Gastrocnemius medialis (tissue), 4 donors: ENCODE measurements around the gene AQP6.

Experiments
- POLR2A ChIP-seq, 2 donors: fragments of 450-650 bp; IDR thresholded peaks; one replicate each; pipeline ENCODE4 v1.6.1; 2017; ENCODE audit warnings: antibody characterized with exemption in 2 of 2, mild to moderate bottlenecking in 2 of 2, moderate library complexity in 2 of 2
- TF ChIP-seq, protein P1 (sequence below), 5 experiments: fragments of 450-650 bp in 3 of 5; fragments of 200-600 bp in 2 of 5; sonication (generic) in 2 of 5; IDR thresholded peaks in 4 of 5; conservative IDR thresholded peaks in 1 of 5; 1 replicate in 4 of 5; 2 replicates in 1 of 5; pipeline ENCODE4 v1.5.1; 2016 to 2019; ENCODE audit warnings: antibody characterized with exemption in 5 of 5, mild to moderate bottlenecking in 3 of 5, moderate library complexity in 3 of 5

DNA sequence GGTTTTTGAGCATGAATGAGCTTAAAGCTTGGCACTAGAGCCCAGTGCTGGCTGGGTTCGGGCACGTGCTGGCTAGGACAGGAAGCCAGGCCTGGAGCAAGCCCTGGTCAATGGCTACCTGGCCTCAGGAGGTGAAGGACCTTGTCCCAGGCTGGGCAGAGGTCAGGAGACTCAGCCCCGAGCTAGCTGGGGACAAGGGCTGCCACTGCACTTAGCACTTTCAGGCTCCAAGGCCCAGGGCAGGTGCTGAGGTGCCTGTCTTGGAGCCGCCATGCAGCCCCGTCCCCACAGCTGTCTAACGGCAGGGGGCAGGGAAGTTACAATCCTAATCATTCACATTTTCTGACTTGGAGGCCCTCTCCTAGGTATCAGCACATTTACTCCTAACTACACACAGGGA, 4.3 kb upstream of the AQP6 start:
- TF ChIP-seq POLR2A (IDR thresholded peaks at IDR 0.05) = no peak
- TF ChIP-seq, protein P1, sequence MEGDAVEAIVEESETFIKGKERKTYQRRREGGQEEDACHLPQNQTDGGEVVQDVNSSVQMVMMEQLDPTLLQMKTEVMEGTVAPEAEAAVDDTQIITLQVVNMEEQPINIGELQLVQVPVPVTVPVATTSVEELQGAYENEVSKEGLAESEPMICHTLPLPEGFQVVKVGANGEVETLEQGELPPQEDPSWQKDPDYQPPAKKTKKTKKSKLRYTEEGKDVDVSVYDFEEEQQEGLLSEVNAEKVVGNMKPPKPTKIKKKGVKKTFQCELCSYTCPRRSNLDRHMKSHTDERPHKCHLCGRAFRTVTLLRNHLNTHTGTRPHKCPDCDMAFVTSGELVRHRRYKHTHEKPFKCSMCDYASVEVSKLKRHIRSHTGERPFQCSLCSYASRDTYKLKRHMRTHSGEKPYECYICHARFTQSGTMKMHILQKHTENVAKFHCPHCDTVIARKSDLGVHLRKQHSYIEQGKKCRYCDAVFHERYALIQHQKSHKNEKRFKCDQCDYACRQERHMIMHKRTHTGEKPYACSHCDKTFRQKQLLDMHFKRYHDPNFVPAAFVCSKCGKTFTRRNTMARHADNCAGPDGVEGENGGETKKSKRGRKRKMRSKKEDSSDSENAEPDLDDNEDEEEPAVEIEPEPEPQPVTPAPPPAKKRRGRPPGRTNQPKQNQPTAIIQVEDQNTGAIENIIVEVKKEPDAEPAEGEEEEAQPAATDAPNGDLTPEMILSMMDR (IDR thresholded peaks at IDR 0.05 in 4 of 5, conservative IDR thresholded peaks at IDR 0.05 in 1 of 5) = no peak
